ENCODE data around the gene KCNC3.
"Not testable (repeated sequence)": the region's sequence is repeated elsewhere in the genome, so short reads cannot be mapped to it uniquely, and the experiment has no call there.

Gene KCNC3

GRCh38 chr19:50353487-50353880, 24.3 kb upstream of the KCNC3 start:
- DNase-seq (ENCODE audit: low read depth in 2 of 2) = not testable (repeated sequence)

- no peak for DNase-seq (ENCODE audit: low read depth in 2 of 2)
These were observed 23.1 kb upstream of the KCNC3 start for GRCh38 chr19:50352242-50352641.

- no peak for DNase-seq (ENCODE audit: low read depth in 2 of 2)
These were observed 20.3 kb upstream of the KCNC3 start for GRCh38 chr19:50349277-50350057.

- not testable (repeated sequence) for DNase-seq (ENCODE audit: low read depth in 2 of 2)
These were observed 18.0 kb upstream of the KCNC3 start for GRCh38 chr19:50347089-50347581.

- no peak for DNase-seq (ENCODE audit: low read depth in 2 of 2)
These were observed 15.6 kb upstream of the KCNC3 start for GRCh38 chr19:50344661-50345318.

- DNase-seq (ENCODE audit: low read depth in 2 of 2) = no peak
These were observed 12.0 kb upstream of the KCNC3 start for GRCh38 chr19:50341091-50341564.

- no peak for DNase-seq (ENCODE audit: low read depth in 2 of 2)
These were observed 11.2 kb upstream of the KCNC3 start for GRCh38 chr19:50340331-50340730.

- DNase-seq (ENCODE audit: low read depth in 2 of 2) = not testable (repeated sequence)
These were observed 7.9 kb upstream of the KCNC3 start for GRCh38 chr19:50337031-50337430.

GRCh38 chr19:50334741-50335421, 5.7 kb upstream of the KCNC3 start:
- no peak for DNase-seq (ENCODE audit: low read depth in 2 of 2)

- peak; percentile 68 to 74 for DNase-seq (ENCODE audit: low read depth in 2 of 2)
These were observed 4.8 kb upstream of the KCNC3 start for GRCh38 chr19:50333737-50334617.

GRCh38 chr19:50333235-50333736, 4.1 kb upstream of the KCNC3 start:
- peak; percentile 94 to 95 for DNase-seq (ENCODE audit: low read depth in 2 of 2)

- no peak for DNase-seq (ENCODE audit: low read depth in 2 of 2)
These were observed 3.3 kb upstream of the KCNC3 start for GRCh38 chr19:50332244-50333038.

- no peak for DNase-seq (ENCODE audit: low read depth in 2 of 2)
These were observed 2.7 kb upstream of the KCNC3 start for GRCh38 chr19:50331994-50332243.

GRCh38 chr19:50331221-50331993, 2.2 kb upstream of the KCNC3 start:
- DNase-seq (ENCODE audit: low read depth in 2 of 2) = no peak

GRCh38 chr19:50330365-50331078, 1.3 kb upstream of the KCNC3 start:
- DNase-seq (ENCODE audit: low read depth in 2 of 2) = peak; percentile 76 to 82

GRCh38 chr19:50329926-50330294, 733 bp upstream of the KCNC3 start:
- DNase-seq (ENCODE audit: low read depth in 2 of 2) = not testable (repeated sequence)

- no peak for DNase-seq (ENCODE audit: low read depth in 2 of 2)
These were observed 368 bp downstream of the KCNC3 start for GRCh38 chr19:50328873-50329145.

- no peak for DNase-seq (ENCODE audit: low read depth in 2 of 2)
These were observed 829 bp downstream of the KCNC3 start for GRCh38 chr19:50328224-50328872.

Measured in stimulated activated CD4-positive, alpha-beta T cell treated with anti-CD3 and anti-CD28 coated beads, Interleukin-15, amount 100 ng/mL, for 48 hours (primary cell).